GM19025 (cell line): ENCODE results near the gene HDAC10.

ENCODE experiments used
- ATAC-seq: cut with Tn5 transposase; IDR thresholded peaks from one replicate; pipeline ENCODE4 v1.9.1; 2021; ENCODE audit warnings: mild to moderate bottlenecking, low read depth, moderate library complexity; ENCODE audit not compliant: unreplicated experiment

Gene HDAC10

GRCh38 chr22:50270666-50271394 is 19.8 kb upstream of the HDAC10 start:
- ATAC-seq, result no peak

- ATAC-seq, result no peak
Observed at GRCh38 chr22:50269970-50270665, 19.1 kb upstream of the HDAC10 start, which contains the start of gene MAPK11. Gene MAPK11, minus strand, starts transcription at chr22:50270380. Its CDS starts 88 bp downstream, at chr22:50270292.

- no peak for ATAC-seq
Observed at GRCh38 chr22:50269573-50269969, 18.5 kb upstream of the HDAC10 start.

GRCh38 chr22:50268655-50269113 is 17.6 kb upstream of the HDAC10 start:
- no peak for ATAC-seq

- ATAC-seq, result no peak
Observed at GRCh38 chr22:50267591-50268390, 16.7 kb upstream of the HDAC10 start.

- ATAC-seq, result no peak
Observed at GRCh38 chr22:50266994-50267393, 15.9 kb upstream of the HDAC10 start.

- ATAC-seq, result no peak
Observed at GRCh38 chr22:50264946-50265669, 14.0 kb upstream of the HDAC10 start.

- ATAC-seq, result no peak
Observed at GRCh38 chr22:50264104-50264745, 13.2 kb upstream of the HDAC10 start.

GRCh38 chr22:50262973-50263617 is 12.0 kb upstream of the HDAC10 start:
- no peak for ATAC-seq

- no peak for ATAC-seq
Observed at GRCh38 chr22:50262460-50262911, 11.4 kb upstream of the HDAC10 start.

- peak; percentile 54 for ATAC-seq
Observed at GRCh38 chr22:50261615-50262459, 10.8 kb upstream of the HDAC10 start, which contains the start of gene MAPK12. Gene MAPK12, minus strand, starts transcription at chr22:50261683. Its CDS starts 174 bp downstream, at chr22:50261509.

- peak; percentile 23 for ATAC-seq
Observed at GRCh38 chr22:50260801-50261614, 9.9 kb upstream of the HDAC10 start.

- no peak for ATAC-seq
Observed at GRCh38 chr22:50260434-50260800, 9.4 kb upstream of the HDAC10 start.

- ATAC-seq, result no peak
Observed at GRCh38 chr22:50259302-50259701, 8.2 kb upstream of the HDAC10 start.

- no peak for ATAC-seq
Observed at GRCh38 chr22:50258361-50259292, 7.6 kb upstream of the HDAC10 start.
